Measurements from ENCODE around the gene C16orf96.

The C16orf96 gene

GRCh38 chr16:4588386-4588785 lies 32.2 kb downstream of the C16orf96 start:
- H3K4me3 ChIP-seq (ENCODE audit: low read depth, low read length): no peak overlapping the region
- no peak for DNase-seq (ENCODE audit: low read depth)
- TF ChIP-seq CTCF (IDR thresholded peaks at IDR 0.05; ENCODE audit: control insufficient read depth, extremely low read depth, insufficient read depth): no peak

GRCh38 chr16:4588961-4589360 lies 32.8 kb downstream of the C16orf96 start:
- no peak for DNase-seq (ENCODE audit: low read depth)
- no peak for TF ChIP-seq CTCF (IDR thresholded peaks at IDR 0.05; ENCODE audit: control insufficient read depth, extremely low read depth, insufficient read depth)
- H3K4me3 ChIP-seq (ENCODE audit: low read depth, low read length): no peak overlapping the region

DNA sequence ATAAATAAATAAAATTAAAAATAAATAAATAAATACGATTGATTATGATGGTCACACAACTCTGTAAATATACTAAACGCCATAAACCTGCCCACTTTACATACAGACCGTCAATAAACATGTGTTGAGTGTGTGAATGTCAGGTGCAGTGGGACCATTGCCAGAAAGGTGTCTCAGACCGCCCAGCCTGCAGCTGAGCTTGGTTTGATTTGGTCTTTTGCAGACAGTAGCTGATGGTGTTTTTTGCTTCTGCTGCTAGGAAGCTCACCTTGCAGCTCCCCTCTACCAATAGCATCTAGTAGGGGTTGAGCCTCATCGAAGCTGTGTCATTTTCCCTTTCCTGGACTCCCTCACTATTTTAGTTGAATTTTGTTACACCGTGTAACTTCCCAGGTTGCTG lies 35.1 kb downstream of the C16orf96 start:
- no peak for DNase-seq (ENCODE audit: low read depth)
- TF ChIP-seq CTCF (IDR thresholded peaks at IDR 0.05; ENCODE audit: control insufficient read depth, extremely low read depth, insufficient read depth): no peak
- no peak overlapping the region for H3K4me3 ChIP-seq (ENCODE audit: low read depth, low read length)

DNA sequence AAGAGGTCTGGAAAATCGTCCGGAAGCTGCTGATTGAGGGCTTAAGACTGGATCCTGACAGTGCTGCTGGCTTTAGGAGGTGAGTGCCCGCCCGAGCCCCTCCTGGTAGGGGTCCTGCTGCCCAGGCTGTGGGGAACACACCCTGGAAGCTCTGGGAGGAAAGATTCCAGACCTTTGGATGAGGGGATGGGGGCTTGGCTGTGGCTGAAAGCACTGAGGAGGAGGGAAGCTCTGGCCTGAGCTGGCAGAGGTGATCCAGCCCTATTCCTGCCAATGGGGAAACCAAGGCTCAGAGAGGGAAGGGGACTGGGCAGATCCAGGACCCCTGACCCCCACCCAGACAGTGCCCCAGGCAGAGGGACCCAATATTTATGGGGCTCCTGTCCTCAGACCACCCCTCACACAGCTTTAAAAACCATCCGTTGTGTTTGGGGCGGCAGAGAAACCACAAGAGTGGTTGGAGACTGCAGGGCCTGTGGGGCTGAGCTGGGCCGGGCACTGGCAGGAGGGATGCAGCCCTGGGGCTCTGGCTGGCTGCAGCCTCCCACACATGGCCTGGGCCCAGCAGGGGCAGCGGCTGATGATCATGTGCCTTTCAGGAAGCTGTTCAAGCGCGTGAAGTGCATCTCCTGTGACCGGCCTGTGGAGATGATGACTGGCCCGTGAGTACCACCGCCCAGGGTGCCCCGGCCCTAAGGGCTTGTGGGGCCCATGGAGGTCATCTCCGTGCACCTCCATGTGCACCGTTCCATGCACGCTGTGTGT lies 35.7 kb downstream of the C16orf96 start:
- H3K4me3 ChIP-seq (ENCODE audit: low read depth, low read length): no peak overlapping the region
- no peak for TF ChIP-seq CTCF (IDR thresholded peaks at IDR 0.05; ENCODE audit: control insufficient read depth, extremely low read depth, insufficient read depth)
- no peak for DNase-seq (ENCODE audit: low read depth)

- no peak for DNase-seq (ENCODE audit: low read depth)
- TF ChIP-seq CTCF (IDR thresholded peaks at IDR 0.05; ENCODE audit: control insufficient read depth, extremely low read depth, insufficient read depth): no peak
- H3K4me3 ChIP-seq (ENCODE audit: low read depth, low read length): no peak overlapping the region
Observed at GRCh38 chr16:4593086-4593485, 36.9 kb downstream of the C16orf96 start.

- H3K4me3 ChIP-seq (ENCODE audit: low read depth, low read length): no peak overlapping the region
- no peak for TF ChIP-seq CTCF (IDR thresholded peaks at IDR 0.05; ENCODE audit: control insufficient read depth, extremely low read depth, insufficient read depth)
- DNase-seq (ENCODE audit: low read depth): no peak
Observed at GRCh38 chr16:4594433-4595410, 38.6 kb downstream of the C16orf96 start.
